Urinary bladder (tissue), 4 donors: ENCODE measurements around the gene APOL2. TPM values are rescaled to one million over a fixed set of nuclear protein-coding genes. Genes with fewer than 3 reads are reported as not detected.
"Not testable (repeated sequence)": the region's sequence is repeated elsewhere in the genome, so short reads cannot be mapped to it uniquely, and the experiment has no call there.

Experiments used
- DNase-seq: peaks from one replicate; pipeline ENCODE4 v3.0.0-alpha.2; 2015; ENCODE audit errors: extremely low spot score
- H3K27ac ChIP-seq: one replicate; pipeline ENCODE4 v1.5.1; 2013; ENCODE audit warnings: low read depth, mild to moderate bottlenecking, moderate library complexity
- H3K36me3 ChIP-seq: one replicate; pipeline ENCODE4 v1.6.1; 2013; ENCODE audit warnings: mild to moderate bottlenecking, moderate library complexity; ENCODE audit not compliant: insufficient read depth
- H3K4me1 ChIP-seq: one replicate; pipeline ENCODE4 v1.6.1; 2013; ENCODE audit warnings: mild to moderate bottlenecking, moderate library complexity; ENCODE audit not compliant: insufficient read depth
- H3K4me3 ChIP-seq: one replicate; pipeline ENCODE4 v1.5.1; 2013; ENCODE audit warnings: low read depth, low read length
- WGBS: extraction: QIAGEN DNeasy Blood & Tissue Kit; methylation state at CpG from one replicate; pipeline ENCODE4 v1.1.7; 2013; 5-methylcytosine and 5-hydroxymethylcytosine counted together
- polyA plus RNA-seq: library from polyadenylated mRNA; stranded (reverse); fragments of 200-250 nt; gene quantifications from one replicate; pipeline ENCODE4 v1.2.3, GENCODE V29; 2013
- total RNA-seq: library from RNA; depleted of rRNA; stranded (reverse); fragments of >200 nt; gene quantifications from one replicate; pipeline ENCODE4 v1.2.3, GENCODE V29; 2014
- donor health status: healthy with polysubstance abuse.
- donor health status: healthy.

APOL2 gene
- total and polyA plus RNA-seq, 2 donors: 35.5 to 46.1 TPM

- WGBS: 87% methylated on average over 13 of the region's 13 CpGs
- peak overlapping the region; percentile 25 for H3K27ac ChIP-seq
- no peaks in the 10 kb centered on the region for H3K36me3 ChIP-seq
- no peak overlapping the region for H3K4me3 ChIP-seq
- H3K4me1 ChIP-seq: no peaks in the 10 kb centered on the region
- DNase-seq: no peak
Observed at GRCh38 chr22:36257948-36258670, 18.8 kb upstream of the APOL2 start.

GRCh38 chr22:36257308-36257707 is 18.0 kb upstream of the APOL2 start:
- Histone ChIP-seq H3K4me3 (no peak overlapping the region), H3K36me3 (no peaks in the 10 kb centered on the region), H3K4me1 (no peaks in the 10 kb centered on the region), H3K27ac (no peak overlapping the region)
- 80% methylated on average over 8 of the region's 8 CpGs for WGBS
- no peak for DNase-seq

DNA sequence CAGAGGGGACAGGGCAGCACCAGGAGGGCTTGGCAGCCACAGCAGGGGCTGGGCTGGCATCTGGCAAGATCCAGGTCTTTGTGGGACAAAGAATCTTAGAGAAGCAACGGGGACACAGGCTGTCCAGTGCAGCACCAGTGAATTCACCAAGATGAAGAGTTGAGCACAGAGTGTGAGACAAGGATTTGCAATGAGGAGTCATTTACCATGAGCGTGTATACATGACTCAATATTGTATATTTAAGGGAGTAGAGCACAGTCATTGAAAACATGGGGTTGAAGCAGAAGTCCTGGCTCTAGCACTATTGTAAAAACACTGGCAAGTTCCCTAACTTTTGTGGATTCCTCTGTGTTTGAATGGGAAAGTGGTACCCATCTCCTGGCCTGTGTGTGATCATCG is 17.2 kb upstream of the APOL2 start:
- no peaks in the 10 kb centered on the region for H3K36me3 ChIP-seq
- H3K4me1 ChIP-seq: no peaks in the 10 kb centered on the region
- WGBS: 89% methylated on average over 3 of the region's 3 CpGs
- no peak for DNase-seq
- H3K27ac ChIP-seq: no peak overlapping the region
- H3K4me3 ChIP-seq: no peak overlapping the region

- H3K4me3 ChIP-seq, H3K4me1 ChIP-seq, H3K27ac ChIP-seq, DNase-seq, H3K36me3 ChIP-seq: not testable (repeated sequence)
- WGBS: no CpG with 5 or more reads among the region's 5 CpGs
Observed at GRCh38 chr22:36255572-36255971, 16.2 kb upstream of the APOL2 start.

GRCh38 chr22:36253523-36254490 is 14.5 kb upstream of the APOL2 start:
- 56% methylated on average over 7 of the region's 7 CpGs for WGBS
- Histone ChIP-seq H3K27ac (peak overlapping the region; percentile 73), H3K4me1 (no peaks in the 10 kb centered on the region), H3K36me3 (no peaks in the 10 kb centered on the region), H3K4me3 (peak overlapping the region; percentile 39)
- no peak for DNase-seq

DNA sequence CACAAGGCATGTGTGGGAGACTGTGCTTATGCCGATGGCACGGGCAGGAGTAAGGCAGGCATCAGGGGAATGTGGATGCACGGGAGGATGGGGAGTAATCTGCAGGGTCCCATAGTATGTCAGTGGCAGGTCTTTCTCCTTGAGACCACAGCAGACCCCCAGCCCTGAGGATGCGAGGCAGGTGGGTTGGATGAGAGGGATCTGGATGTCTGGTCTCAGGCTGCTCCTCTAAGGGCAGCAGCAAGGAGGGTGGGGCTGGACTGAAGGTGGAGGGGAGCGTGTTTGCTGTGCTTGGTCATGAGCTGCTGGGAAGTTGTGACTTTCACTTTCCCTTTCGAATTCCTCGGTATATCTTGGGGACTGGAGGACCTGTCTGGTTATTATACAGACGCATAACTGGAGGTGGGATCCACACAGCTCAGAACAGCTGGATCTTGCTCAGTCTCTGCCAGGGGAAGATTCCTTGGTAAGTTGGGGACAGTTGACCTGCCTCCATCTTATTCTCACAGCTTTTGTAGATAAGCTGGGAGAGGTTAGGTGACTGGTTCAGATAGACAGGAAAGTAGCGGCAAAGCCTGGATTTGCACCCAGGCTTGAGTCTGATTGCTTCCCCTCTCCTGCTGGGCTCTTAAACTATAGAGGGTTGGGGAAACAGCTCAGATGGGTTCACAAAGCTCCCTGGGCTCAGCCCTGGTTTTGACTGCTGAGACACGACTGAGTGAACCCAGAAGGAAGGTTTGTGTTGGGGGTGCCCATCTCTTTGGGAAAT is 13.6 kb upstream of the APOL2 start, which contains the start of gene APOL1:
Gene APOL1, plus strand, starts transcription at position 380 of the 769 bp plus-strand sequence. CDS start 1,823 bp downstream, outside the sequence.
- WGBS: 47% methylated on average over 10 of the region's 10 CpGs
- no peak for DNase-seq

DNA sequence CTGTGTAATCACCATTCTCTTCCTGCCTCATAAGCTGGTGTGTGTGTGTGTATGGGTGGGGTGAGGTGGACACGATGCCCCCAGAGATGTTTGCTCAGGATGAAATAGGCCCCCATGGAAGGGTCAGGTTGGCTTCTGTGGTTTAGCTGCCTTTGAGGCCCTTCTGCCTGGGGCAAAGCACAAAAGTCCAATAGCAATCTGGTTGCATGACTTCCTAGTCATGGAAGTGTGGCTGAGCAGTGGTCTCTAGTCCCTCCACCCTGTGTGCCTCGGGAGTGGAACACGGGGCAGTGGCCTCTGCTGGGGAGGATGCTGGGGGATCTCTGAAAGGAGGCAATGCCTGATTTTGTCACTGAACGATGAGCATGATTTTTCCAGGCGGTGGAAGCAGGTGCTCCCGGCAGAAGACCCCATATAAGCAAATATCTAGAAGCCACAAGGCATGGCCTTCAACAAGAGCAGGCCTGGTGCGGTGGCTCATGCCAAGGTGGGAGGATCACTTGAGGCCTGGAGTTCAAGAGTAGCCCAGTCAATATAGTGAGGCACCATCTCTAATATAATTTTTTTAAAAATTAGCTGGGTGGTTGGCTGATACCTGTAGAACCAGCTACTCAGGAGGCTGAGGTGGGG is 12.8 kb upstream of the APOL2 start:
- H3K36me3 ChIP-seq, H3K4me3 ChIP-seq, H3K4me1 ChIP-seq, H3K27ac ChIP-seq, DNase-seq: not testable (repeated sequence)
- 91% methylated on average over 7 of the region's 7 CpGs for WGBS

More for the DNA sequence above, 13.6 kb upstream of the APOL2 start, which contains the start of gene APOL1:
- H3K27ac ChIP-seq: peak within 1 kb of the TSS; percentile 73
- no peaks in the 10 kb centered on the region for H3K4me1 ChIP-seq
- H3K4me3 ChIP-seq: peak within 1 kb of the TSS; percentile 39
- no peaks in the 10 kb centered on the region for H3K36me3 ChIP-seq

DNA sequence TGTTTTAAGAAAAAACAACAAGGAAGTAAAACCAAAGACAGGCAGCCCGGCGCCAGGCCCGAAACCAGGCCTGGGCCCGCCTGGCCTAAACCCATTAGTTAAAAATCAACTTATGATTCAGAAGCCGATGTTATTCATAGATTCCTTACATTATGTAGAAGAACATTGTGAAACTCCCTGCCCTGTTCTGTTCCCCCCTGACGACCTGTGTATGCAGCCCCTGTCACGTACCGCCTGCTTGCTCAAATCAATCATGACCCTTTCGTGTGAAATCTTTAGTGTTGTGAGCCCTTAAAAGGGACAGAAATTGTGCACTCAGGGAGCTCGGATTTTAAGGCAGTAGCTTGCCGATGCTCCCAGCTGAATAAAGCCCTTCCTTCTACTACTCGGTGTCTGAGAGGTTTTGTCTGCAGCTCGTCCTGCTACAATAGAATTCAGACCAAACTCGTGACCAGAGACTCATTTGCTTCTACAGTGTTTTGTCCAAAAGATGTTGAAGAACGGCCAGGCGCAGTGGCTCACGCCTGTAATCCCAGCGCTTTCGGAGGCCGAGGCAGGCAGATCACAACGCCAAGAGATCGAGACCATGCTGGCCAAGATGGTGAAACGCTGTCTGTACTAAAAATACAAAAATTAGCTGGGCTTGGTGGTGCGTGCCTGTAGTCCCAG is 11.1 kb upstream of the APOL2 start:
- H3K4me3 ChIP-seq, DNase-seq, H3K4me1 ChIP-seq, H3K36me3 ChIP-seq, H3K27ac ChIP-seq: not testable (repeated sequence)
- 87% methylated on average over 24 of the region's 24 CpGs for WGBS

DNA sequence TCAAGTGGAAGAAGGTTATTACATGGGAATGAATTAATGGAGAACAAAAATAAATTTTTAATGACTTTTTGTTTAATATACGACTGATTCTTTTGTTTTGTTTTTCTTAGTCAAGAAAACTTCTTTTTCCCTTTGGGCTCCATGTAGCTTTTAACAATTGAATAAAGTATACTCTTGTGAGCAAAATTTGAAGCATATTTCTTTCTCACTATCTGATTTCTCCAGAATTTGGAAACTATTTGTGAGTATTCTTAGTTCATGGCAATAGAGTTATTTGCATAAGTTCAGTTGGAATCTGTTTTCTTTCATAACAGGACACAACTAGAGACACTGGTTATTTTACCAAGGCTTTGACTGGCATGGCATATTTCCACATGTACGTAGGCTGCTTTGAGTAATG is 9.8 kb upstream of the APOL2 start:
- no peaks in the 10 kb centered on the region for H3K4me1 ChIP-seq
- no peak for DNase-seq
- H3K4me3 ChIP-seq: no peak overlapping the region
- no peak overlapping the region for H3K27ac ChIP-seq
- H3K36me3 ChIP-seq: no peaks in the 10 kb centered on the region
- 93% methylated on average over 2 of the region's 2 CpGs for WGBS

DNA sequence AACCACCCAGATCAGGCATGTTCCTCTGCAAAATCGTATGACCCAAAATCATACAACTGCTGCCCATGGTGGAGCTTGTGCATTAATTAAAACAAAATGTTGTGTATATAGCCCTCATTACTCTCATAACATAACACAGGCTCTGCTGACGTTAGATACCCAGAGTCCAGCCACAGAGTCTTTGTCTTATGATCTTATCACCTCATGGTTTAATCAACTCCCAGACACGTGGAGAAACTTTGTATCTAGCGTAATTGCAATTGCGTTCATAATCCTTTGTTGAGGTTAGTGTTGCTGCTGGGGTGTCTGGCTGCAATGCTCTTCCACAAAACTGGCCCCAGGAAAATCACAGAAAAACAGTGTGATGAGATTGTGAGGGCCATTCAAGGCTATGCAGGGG is 8.6 kb upstream of the APOL2 start:
- no peak overlapping the region for H3K4me3 ChIP-seq
- WGBS: 88% methylated on average over 5 of the region's 5 CpGs
- no peaks in the 10 kb centered on the region for H3K4me1 ChIP-seq
- H3K36me3 ChIP-seq: no peaks in the 10 kb centered on the region
- no peak for DNase-seq
- no peak overlapping the region for H3K27ac ChIP-seq

DNA sequence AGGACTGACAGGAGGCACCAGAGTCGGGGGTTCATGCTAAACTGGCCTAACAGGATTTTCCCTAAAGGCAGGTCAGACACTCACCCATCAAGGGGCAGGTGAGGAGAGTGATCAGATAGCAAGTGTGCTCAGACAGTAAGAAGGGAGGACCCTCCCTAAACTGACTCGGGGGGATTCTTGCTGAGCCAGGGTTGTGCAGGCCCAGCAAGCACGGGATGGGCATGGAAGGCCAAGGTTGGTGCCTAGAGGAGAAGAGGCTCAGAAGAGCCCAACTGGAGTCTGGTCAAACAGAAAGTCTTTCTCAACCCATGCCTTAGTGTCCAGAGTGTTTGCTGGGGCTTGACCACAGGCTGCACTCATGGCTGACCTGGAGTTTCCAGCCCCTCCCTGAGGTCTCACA is 7.4 kb upstream of the APOL2 start:
- Histone ChIP-seq H3K36me3 (no peaks in the 10 kb centered on the region), H3K4me3 (no peak overlapping the region), H3K27ac (no peak overlapping the region), H3K4me1 (no peaks in the 10 kb centered on the region)
- DNase-seq: no peak
- 78% methylated on average over 3 of the region's 3 CpGs for WGBS

- Histone ChIP-seq H3K4me1 (no peaks in the 10 kb centered on the region), H3K4me3 (no peak overlapping the region), H3K27ac (no peak overlapping the region), H3K36me3 (no peaks in the 10 kb centered on the region)
- DNase-seq: no peak
- 90% methylated on average over 4 of the region's 4 CpGs for WGBS
Observed at GRCh38 chr22:36245805-36246356, 6.6 kb upstream of the APOL2 start.
